HK-2 (cell line): ENCODE results near the gene HHIP.

Experiments
- DNase-seq: peaks from one replicate; pipeline ENCODE4 v3.0.0-alpha.2; 2018; ENCODE audit not compliant: unreplicated experiment

HHIP gene

GRCh38 chr4:144656850-144657249, 10.9 kb downstream of the HHIP start:
- DNase-seq, result no peak

GRCh38 chr4:144658015-144658567, 12.1 kb downstream of the HHIP start:
- DNase-seq, result no peak

- DNase-seq, result no peak
Observed at GRCh38 chr4:144658903-144659302, 12.9 kb downstream of the HHIP start.

GRCh38 chr4:144659447-144659846, 13.5 kb downstream of the HHIP start:
- no peak for DNase-seq

- DNase-seq, result no peak
Observed at GRCh38 chr4:144663834-144664475, 18.0 kb downstream of the HHIP start.

- DNase-seq, result no peak
Observed at GRCh38 chr4:144666539-144667175, 20.7 kb downstream of the HHIP start.

- DNase-seq, result no peak
Observed at GRCh38 chr4:144667500-144667899, 21.5 kb downstream of the HHIP start.

GRCh38 chr4:144670776-144671175, 24.8 kb downstream of the HHIP start:
- no peak for DNase-seq

GRCh38 chr4:144674711-144675110, 28.8 kb downstream of the HHIP start:
- DNase-seq, result no peak

- DNase-seq, result no peak
Observed at GRCh38 chr4:144681806-144682205, 35.9 kb downstream of the HHIP start.

GRCh38 chr4:144683516-144683915, 37.6 kb downstream of the HHIP start:
- no peak for DNase-seq

GRCh38 chr4:144685911-144686310, 40.0 kb downstream of the HHIP start:
- no peak for DNase-seq

- DNase-seq, result no peak
Observed at GRCh38 chr4:144686921-144687320, 41.0 kb downstream of the HHIP start.

GRCh38 chr4:144687466-144687865, 41.5 kb downstream of the HHIP start:
- DNase-seq, result no peak

- DNase-seq, result no peak
Observed at GRCh38 chr4:144688035-144688569, 42.1 kb downstream of the HHIP start.

- no peak for DNase-seq
Observed at GRCh38 chr4:144689125-144689524, 43.2 kb downstream of the HHIP start.

GRCh38 chr4:144695721-144696120, 49.8 kb downstream of the HHIP start:
- no peak for DNase-seq

- DNase-seq, result no peak
Observed at GRCh38 chr4:144696376-144696775, 50.4 kb downstream of the HHIP start.

- no peak for DNase-seq
Observed at GRCh38 chr4:144699565-144699964, 53.6 kb downstream of the HHIP start.

GRCh38 chr4:144701683-144702233, 55.8 kb downstream of the HHIP start:
- DNase-seq, result no peak

- no peak for DNase-seq
Observed at GRCh38 chr4:144703494-144703893, 57.5 kb downstream of the HHIP start.

GRCh38 chr4:144705601-144706590, 59.9 kb downstream of the HHIP start:
- no peak for DNase-seq
